ENCODE measurements around the gene HOTAIR.

DNA sequence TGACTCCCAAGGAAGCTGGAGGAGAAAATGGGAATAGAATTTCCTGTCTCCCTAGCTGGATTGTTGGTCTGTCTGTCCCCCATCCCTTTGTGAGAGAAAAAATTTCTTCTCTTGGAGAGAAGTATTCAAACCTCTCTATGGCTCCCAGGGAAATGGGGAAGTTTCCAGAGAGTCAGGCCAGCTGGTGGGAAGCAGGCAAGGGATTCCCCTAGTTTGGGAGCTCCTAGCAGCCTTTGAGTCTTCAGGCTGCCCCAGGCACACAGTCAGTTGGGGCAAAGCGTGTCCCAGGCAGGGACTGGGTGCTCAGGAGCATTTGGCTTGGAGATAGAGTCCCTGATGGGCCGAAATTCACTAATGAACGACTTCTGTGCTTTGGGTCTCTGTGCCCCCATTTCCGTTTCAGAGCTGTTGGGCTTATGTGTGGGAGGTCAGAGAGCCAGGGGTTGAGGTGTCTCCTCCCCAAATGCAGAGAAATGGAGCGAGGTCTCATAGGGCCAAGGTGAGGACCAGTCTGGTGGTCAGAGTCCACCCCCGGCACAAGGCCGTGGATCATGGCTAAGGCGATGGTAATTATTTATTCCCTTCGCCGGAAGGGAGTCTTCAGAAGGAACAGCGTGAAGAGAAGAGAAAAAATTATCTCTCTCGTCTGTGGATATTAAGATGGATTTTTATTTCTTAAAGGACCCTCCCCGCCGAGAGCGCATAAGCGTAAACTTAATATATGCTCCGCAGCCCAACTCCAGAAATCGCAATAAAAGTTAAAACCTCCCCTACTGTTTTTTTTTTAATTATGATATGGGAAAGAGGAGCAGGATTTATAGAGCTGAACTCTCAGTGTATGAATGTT is 18.6 kb upstream of the HOTAIR start:
- TF ChIP-seq, protein P1, sequence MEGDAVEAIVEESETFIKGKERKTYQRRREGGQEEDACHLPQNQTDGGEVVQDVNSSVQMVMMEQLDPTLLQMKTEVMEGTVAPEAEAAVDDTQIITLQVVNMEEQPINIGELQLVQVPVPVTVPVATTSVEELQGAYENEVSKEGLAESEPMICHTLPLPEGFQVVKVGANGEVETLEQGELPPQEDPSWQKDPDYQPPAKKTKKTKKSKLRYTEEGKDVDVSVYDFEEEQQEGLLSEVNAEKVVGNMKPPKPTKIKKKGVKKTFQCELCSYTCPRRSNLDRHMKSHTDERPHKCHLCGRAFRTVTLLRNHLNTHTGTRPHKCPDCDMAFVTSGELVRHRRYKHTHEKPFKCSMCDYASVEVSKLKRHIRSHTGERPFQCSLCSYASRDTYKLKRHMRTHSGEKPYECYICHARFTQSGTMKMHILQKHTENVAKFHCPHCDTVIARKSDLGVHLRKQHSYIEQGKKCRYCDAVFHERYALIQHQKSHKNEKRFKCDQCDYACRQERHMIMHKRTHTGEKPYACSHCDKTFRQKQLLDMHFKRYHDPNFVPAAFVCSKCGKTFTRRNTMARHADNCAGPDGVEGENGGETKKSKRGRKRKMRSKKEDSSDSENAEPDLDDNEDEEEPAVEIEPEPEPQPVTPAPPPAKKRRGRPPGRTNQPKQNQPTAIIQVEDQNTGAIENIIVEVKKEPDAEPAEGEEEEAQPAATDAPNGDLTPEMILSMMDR (IDR thresholded peaks at IDR 0.05; ENCODE audit: insufficient read depth, low read depth, low read length), result no peak
- TF ChIP-seq EZH2 (IDR thresholded peaks at IDR 0.05; ENCODE audit: insufficient read depth, low read length), result no peak

Data from astrocyte (in vitro differentiated cells and primary cell).